HCT116 (cell line): Measurements from ENCODE around the gene TCHH. TPM values are rescaled to one million over a fixed set of nuclear protein-coding genes. Genes with fewer than 3 reads are reported as not detected.

ENCODE experiments used
- ATAC-seq: fragments of 200-7000 bp; cut with Tn5 transposase; 2 replicates; pipeline ENCODE4 v1.9.1; 2020; ENCODE audit warnings: mild to moderate bottlenecking, moderate library complexity
- BruUV-seq: library from RNA; stranded (reverse); fragments of 400-500 nt; replicated peaks from 2 replicates; lab custom pipeline; 2021; lab: Mats Ljungman, UMichigan
- CTCF ChIA-PET: fragments of 300-600 bp; sonication (Branson Sonifier 250); formaldehyde crosslinking; loops from one replicate; lab custom pipeline; 2021; ENCODE audit warnings: antibody characterized with exemption; lab: Charles Lee
- POLR2A ChIA-PET: fragments of 300-600, 350-600 bp; sonication (Branson Sonifier 250); formaldehyde crosslinking; loops from one replicate; lab custom pipeline; 2021; ENCODE audit warnings: antibody characterized with exemption; lab: Charles Lee
- RAD21 ChIA-PET, 2 experiments: fragments of 300-600 bp; sonication (Branson Sonifier 250); formaldehyde crosslinking; loops; one replicate each; lab custom pipeline; 2023; ENCODE audit warnings: low total read pairs in 2 of 2; ENCODE audit not compliant: uncharacterized antibody in 2 of 2, unreplicated experiment in 2 of 2, low non-redundant PET in 1 of 2; lab: Charles Lee
- DNase-seq: peaks from one replicate; pipeline ENCODE4 v3.0.0-alpha.2; 2010; ENCODE audit warnings: low read depth, low spot score
- H2AFZ ChIP-seq: fragments of 200-600 bp; shearing (Covaris generic), sonication (generic); 2 replicates; pipeline ENCODE4 v1.6.1; 2017; ENCODE audit warnings: low read depth, mixed run types, mixed read lengths, antibody characterized with exemption, low read length; ENCODE audit not compliant: poor library complexity, severe bottlenecking
- H3K27ac ChIP-seq: 2 replicates; pipeline ENCODE4 v1.5.1; 2012; ENCODE audit warnings: low read depth, low read length
- H3K27me3 ChIP-seq: fragments of 200-600 bp; sonication (generic); 2 replicates; pipeline ENCODE4 v1.6.1; 2016; ENCODE audit warnings: mixed run types, low read length, mixed read lengths; ENCODE audit not compliant: insufficient read depth
- H3K36me3 ChIP-seq, 2 experiments: fragments of 200-500 bp in 1 of 2; fragments of 200-600 bp in 1 of 2; sonication (Bioruptor generic) in 1 of 2; sonication (generic) in 1 of 2; 2 replicates each; pipeline versions ENCODE4 v1.5.1 to v1.6.1; 2014 to 2016; ENCODE audit warnings: low read length in 2 of 2, inconsistent platforms in 1 of 2, mixed read lengths in 1 of 2, mixed run types in 1 of 2; ENCODE audit not compliant: insufficient read depth in 2 of 2, control insufficient read depth in 1 of 2
- H3K4me1 ChIP-seq, 2 experiments: fragments of 200-600 bp in 1 of 2; sonication (generic) in 1 of 2; 2 replicates each; pipeline versions ENCODE4 v1.5.1 to v1.6.1; 2012 to 2017; ENCODE audit warnings: low read length in 2 of 2, inconsistent platforms in 1 of 2, mild to moderate bottlenecking in 1 of 2, mixed read lengths in 1 of 2, mixed run types in 1 of 2, moderate library complexity in 1 of 2; ENCODE audit not compliant: insufficient read depth in 2 of 2, control insufficient read depth in 1 of 2
- H3K4me2 ChIP-seq: fragments of 200-600 bp; sonication (generic); 2 replicates; pipeline ENCODE4 v1.6.1; 2017; ENCODE audit warnings: mixed run types, low read length, mixed read lengths
- H3K4me3 ChIP-seq, 2 experiments: fragments of 200-600 bp in 1 of 2; sonication (generic) in 1 of 2; replicated peaks in 1 of 2; 2 replicates each; pipeline ENCODE4 v1.5.1; 2011 to 2016; ENCODE audit warnings: low read length in 2 of 2, control low read depth in 1 of 2, low read depth in 1 of 2, mild to moderate bottlenecking in 1 of 2, mixed read lengths in 1 of 2, mixed run types in 1 of 2
- H3K79me2 ChIP-seq: fragments of 200-600 bp; sonication (generic); 2 replicates; pipeline ENCODE4 v1.6.1; 2017; ENCODE audit warnings: mild to moderate bottlenecking, mixed run types, low read length, moderate library complexity, mixed read lengths; ENCODE audit not compliant: insufficient read depth
- H3K9ac ChIP-seq: fragments of 200-600 bp; sonication (generic); 2 replicates; pipeline ENCODE4 v1.6.1; 2016; ENCODE audit warnings: low read length, mixed read lengths
- H3K9me2 ChIP-seq: fragments of 200-600 bp; sonication (generic), shearing (Covaris generic); 2 replicates; pipeline ENCODE4 v1.6.1; 2017; ENCODE audit warnings: mixed run types, mild to moderate bottlenecking, moderate library complexity; ENCODE audit not compliant: insufficient read depth
- H3K9me3 ChIP-seq, 2 experiments: fragments of 200-500 bp in 1 of 2; fragments of 200-600 bp in 1 of 2; sonication (Bioruptor generic) in 1 of 2; sonication (generic) in 1 of 2; 2 replicates each; pipeline ENCODE4 v1.6.1; 2014 to 2017; ENCODE audit warnings: low read length in 2 of 2, mixed read lengths in 2 of 2, inconsistent platforms in 1 of 2, low read depth in 1 of 2, mild to moderate bottlenecking in 1 of 2, mixed run types in 1 of 2, moderate library complexity in 1 of 2; ENCODE audit not compliant: control insufficient read depth in 1 of 2, insufficient read depth in 1 of 2
- H4K20me1 ChIP-seq: fragments of 200-600 bp; sonication (generic), shearing (Covaris generic); 2 replicates; pipeline ENCODE4 v1.6.1; 2017; ENCODE audit warnings: mixed run types, mild to moderate bottlenecking, moderate library complexity; ENCODE audit not compliant: insufficient read depth
- EZH2 ChIP-seq: fragments of 200-600 bp; sonication (generic); IDR thresholded peaks from 2 replicates; pipeline ENCODE4 v1.6.1; 2017; ENCODE audit warnings: antibody characterized with exemption, mixed run types
- FOSL1 ChIP-seq: IDR thresholded peaks from 2 replicates; pipeline ENCODE4 v1.6.1; 2012; ENCODE audit warnings: low read depth
- SP1 ChIP-seq: IDR thresholded peaks from 2 replicates; pipeline ENCODE4 v1.6.1; 2012; ENCODE audit warnings: low read depth
- TCF7L2 ChIP-seq: IDR thresholded peaks from 2 replicates; pipeline ENCODE4 v1.7.0; 2011; ENCODE audit warnings: borderline replicate concordance, inconsistent platforms; ENCODE audit not compliant: insufficient read depth, insufficient read length; ENCODE audit errors: extremely low read depth
- intact Hi-C: fragments of 100-400 bp; cut with micrococcal nuclease; formaldehyde crosslinking; loops from 2 replicates; pipeline ENCODE4 v1.10.0; 2022
- total RNA-seq: library from RNA; stranded (reverse); gene quantifications from one replicate; pipeline ENCODE4 v1.2.1, GENCODE V29; 2021; ENCODE audit not compliant: unreplicated experiment
- TF ChIP-seq, protein P1 (sequence below): IDR thresholded peaks from 2 replicates; pipeline ENCODE4 v1.6.1; 2012; ENCODE audit warnings: low read depth
- TF ChIP-seq, protein P2 (sequence below): IDR thresholded peaks from 2 replicates; pipeline ENCODE4 v1.6.1; 2011; ENCODE audit warnings: mild to moderate bottlenecking, low read length, moderate library complexity; ENCODE audit not compliant: insufficient replicate concordance; ENCODE audit errors: extremely low read depth

Gene TCHH
- total RNA-seq, 1 experiment from 2014 or later = 0.02 TPM

DNA sequence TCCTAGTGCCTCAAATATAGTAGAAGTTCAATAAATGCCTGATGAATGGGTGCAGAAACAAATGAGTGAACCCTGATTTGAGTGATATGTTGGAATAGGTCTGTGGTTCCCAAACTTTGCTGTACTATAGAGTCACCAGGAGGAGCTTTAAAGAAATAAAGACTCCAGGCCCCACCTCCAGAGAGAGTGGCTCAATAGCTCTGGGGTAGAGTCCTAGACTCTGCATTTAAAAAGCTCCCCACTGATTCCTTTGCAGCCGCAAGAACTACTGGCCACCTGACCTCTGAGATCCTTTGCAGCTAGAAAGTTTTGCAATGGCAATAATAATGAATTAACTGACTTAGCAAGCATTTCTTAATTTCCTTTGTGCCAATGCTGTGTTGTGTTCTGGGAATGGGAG, 47.3 kb downstream of the TCHH start:
- no TSS peak for BruUV-seq
- H3K27ac ChIP-seq = no peak overlapping the region
- CTCF ChIA-PET = interaction anchor here (0.7 kb wide), 1 partner anchor 391 kb away, joined by 3 read pairs; no protein-coding TSS in a partner anchor
- intact Hi-C loops = no loop called here
- no peak overlapping the region for H2AFZ ChIP-seq
- H3K79me2 ChIP-seq = no peaks in the 10 kb centered on the region
- no peaks in the 10 kb centered on the region for H3K9me3 ChIP-seq
- no peak overlapping the region for H3K4me2 ChIP-seq
- H3K4me1 ChIP-seq = no peaks in the 10 kb centered on the region
- no peak overlapping the region for H3K9ac ChIP-seq
- no peaks in the 10 kb centered on the region for H3K36me3 ChIP-seq
- no peak for DNase-seq
- RAD21 ChIA-PET = no interaction called here
- TF ChIP-seq EZH2 (no peak), TCF7L2 (no peak), FOSL1 (no peak), SP1 (no peak)
- TF ChIP-seq, protein P1, sequence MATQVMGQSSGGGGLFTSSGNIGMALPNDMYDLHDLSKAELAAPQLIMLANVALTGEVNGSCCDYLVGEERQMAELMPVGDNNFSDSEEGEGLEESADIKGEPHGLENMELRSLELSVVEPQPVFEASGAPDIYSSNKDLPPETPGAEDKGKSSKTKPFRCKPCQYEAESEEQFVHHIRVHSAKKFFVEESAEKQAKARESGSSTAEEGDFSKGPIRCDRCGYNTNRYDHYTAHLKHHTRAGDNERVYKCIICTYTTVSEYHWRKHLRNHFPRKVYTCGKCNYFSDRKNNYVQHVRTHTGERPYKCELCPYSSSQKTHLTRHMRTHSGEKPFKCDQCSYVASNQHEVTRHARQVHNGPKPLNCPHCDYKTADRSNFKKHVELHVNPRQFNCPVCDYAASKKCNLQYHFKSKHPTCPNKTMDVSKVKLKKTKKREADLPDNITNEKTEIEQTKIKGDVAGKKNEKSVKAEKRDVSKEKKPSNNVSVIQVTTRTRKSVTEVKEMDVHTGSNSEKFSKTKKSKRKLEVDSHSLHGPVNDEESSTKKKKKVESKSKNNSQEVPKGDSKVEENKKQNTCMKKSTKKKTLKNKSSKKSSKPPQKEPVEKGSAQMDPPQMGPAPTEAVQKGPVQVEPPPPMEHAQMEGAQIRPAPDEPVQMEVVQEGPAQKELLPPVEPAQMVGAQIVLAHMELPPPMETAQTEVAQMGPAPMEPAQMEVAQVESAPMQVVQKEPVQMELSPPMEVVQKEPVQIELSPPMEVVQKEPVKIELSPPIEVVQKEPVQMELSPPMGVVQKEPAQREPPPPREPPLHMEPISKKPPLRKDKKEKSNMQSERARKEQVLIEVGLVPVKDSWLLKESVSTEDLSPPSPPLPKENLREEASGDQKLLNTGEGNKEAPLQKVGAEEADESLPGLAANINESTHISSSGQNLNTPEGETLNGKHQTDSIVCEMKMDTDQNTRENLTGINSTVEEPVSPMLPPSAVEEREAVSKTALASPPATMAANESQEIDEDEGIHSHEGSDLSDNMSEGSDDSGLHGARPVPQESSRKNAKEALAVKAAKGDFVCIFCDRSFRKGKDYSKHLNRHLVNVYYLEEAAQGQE = no peak
- TF ChIP-seq, protein P2, sequence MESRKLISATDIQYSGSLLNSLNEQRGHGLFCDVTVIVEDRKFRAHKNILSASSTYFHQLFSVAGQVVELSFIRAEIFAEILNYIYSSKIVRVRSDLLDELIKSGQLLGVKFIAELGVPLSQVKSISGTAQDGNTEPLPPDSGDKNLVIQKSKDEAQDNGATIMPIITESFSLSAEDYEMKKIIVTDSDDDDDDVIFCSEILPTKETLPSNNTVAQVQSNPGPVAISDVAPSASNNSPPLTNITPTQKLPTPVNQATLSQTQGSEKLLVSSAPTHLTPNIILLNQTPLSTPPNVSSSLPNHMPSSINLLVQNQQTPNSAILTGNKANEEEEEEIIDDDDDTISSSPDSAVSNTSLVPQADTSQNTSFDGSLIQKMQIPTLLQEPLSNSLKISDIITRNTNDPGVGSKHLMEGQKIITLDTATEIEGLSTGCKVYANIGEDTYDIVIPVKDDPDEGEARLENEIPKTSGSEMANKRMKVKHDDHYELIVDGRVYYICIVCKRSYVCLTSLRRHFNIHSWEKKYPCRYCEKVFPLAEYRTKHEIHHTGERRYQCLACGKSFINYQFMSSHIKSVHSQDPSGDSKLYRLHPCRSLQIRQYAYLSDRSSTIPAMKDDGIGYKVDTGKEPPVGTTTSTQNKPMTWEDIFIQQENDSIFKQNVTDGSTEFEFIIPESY = no peak
- no peak overlapping the region for H3K4me3 ChIP-seq
- no peak for ATAC-seq
- H3K9me2 ChIP-seq = no peaks in the 10 kb centered on the region
- H3K27me3 ChIP-seq = peaks cover 64% of the 10 kb centered on the region
- no peaks in the 10 kb centered on the region for H4K20me1 ChIP-seq
- POLR2A ChIA-PET = no interaction called here
